SK-N-SH (cell line): ENCODE measurements around the gene IGSF3.

Experiments
- POLR2AphosphoS5 ChIP-seq: IDR thresholded peaks from 2 replicates; pipeline ENCODE4 v1.6.1; 2012; ENCODE audit warnings: low read depth, low read length
- SIN3A ChIP-seq: IDR thresholded peaks from 2 replicates; pipeline ENCODE4 v1.6.1; 2012; ENCODE audit warnings: low read depth, mild to moderate bottlenecking, low read length, moderate library complexity, borderline replicate concordance
- TAF1 ChIP-seq: IDR thresholded peaks from 2 replicates; pipeline ENCODE4 v1.6.1; 2012; ENCODE audit warnings: low read depth, mild to moderate bottlenecking, low read length, moderate library complexity, borderline replicate concordance

- TF ChIP-seq SIN3A (no peak), POLR2AphosphoS5 (no peak), TAF1 (no peak)
Measured at GRCh38 chr1:116693759-116694480, 26.4 kb upstream of the IGSF3 start.
